Fibroblast of lung (primary cell): ENCODE results near the gene TMEM120A. TPM values are rescaled to one million over a fixed set of nuclear protein-coding genes. Genes with fewer than 3 reads are reported as not detected.
A peak's percentile ranks its signal among the peaks of the same experiment; 100 is the strongest.

ENCODE experiments used
- DNase-seq, 2 donors: peaks; one replicate each; pipeline versions ENCODE4 v3.0.0 to v3.0.0-alpha.2; 2010; ENCODE audit warnings: low read depth in 2 of 2
- H2AFZ ChIP-seq: 2 replicates; pipeline ENCODE4 v1.5.1; 2012; ENCODE audit warnings: low read length, control low read depth, inconsistent platforms
- H3K27ac ChIP-seq: 2 replicates; pipeline ENCODE4 v1.5.1; 2011; ENCODE audit warnings: low read length, control low read depth; ENCODE audit not compliant: insufficient read depth
- H3K27me3 ChIP-seq: 2 replicates; pipeline ENCODE4 v1.5.1; 2011; ENCODE audit warnings: mild to moderate bottlenecking, low read length; ENCODE audit not compliant: control insufficient read depth, insufficient read depth
- H3K36me3 ChIP-seq: 2 replicates; pipeline ENCODE4 v1.5.1; 2011; ENCODE audit warnings: low read length; ENCODE audit not compliant: control insufficient read depth, insufficient read depth
- H3K4me1 ChIP-seq: 2 replicates; pipeline ENCODE4 v1.5.1; 2011; ENCODE audit warnings: low read length; ENCODE audit not compliant: control insufficient read depth, insufficient read depth; ENCODE audit errors: extremely low read depth
- H3K4me2 ChIP-seq: 2 replicates; pipeline ENCODE4 v1.5.1; 2011; ENCODE audit warnings: low read length, control low read depth; ENCODE audit not compliant: insufficient read depth; ENCODE audit errors: extremely low read depth
- H3K4me3 ChIP-seq, 4 experiments: fragments of 200-600 bp in 1 of 4; sonication (generic) in 1 of 4; replicated peaks in 1 of 4; 2 replicates each; pipeline ENCODE4 v1.5.1; 2011 to 2016; ENCODE audit warnings: low read length in 4 of 4, low read depth in 3 of 4, mild to moderate bottlenecking in 3 of 4, control low read depth in 2 of 4, inconsistent platforms in 1 of 4, mixed read lengths in 1 of 4; ENCODE audit not compliant: insufficient read depth in 1 of 4; ENCODE audit errors: control extremely low read depth in 1 of 4
- H3K79me2 ChIP-seq: 2 replicates; pipeline ENCODE4 v1.5.1; 2012; ENCODE audit warnings: mild to moderate bottlenecking, low read length, inconsistent platforms; ENCODE audit not compliant: control insufficient read depth, insufficient read depth
- H3K9ac ChIP-seq: 2 replicates; pipeline ENCODE4 v1.5.1; 2011; ENCODE audit warnings: mild to moderate bottlenecking, low read length, control low read depth; ENCODE audit not compliant: insufficient read depth
- H3K9me3 ChIP-seq: 2 replicates; pipeline ENCODE4 v1.5.1; 2012; ENCODE audit warnings: low read depth, low read length; ENCODE audit not compliant: control insufficient read depth, insufficient read depth
- H4K20me1 ChIP-seq: 2 replicates; pipeline ENCODE4 v1.5.1; 2011; ENCODE audit warnings: low read length; ENCODE audit not compliant: control insufficient read depth, insufficient read depth; ENCODE audit errors: extremely low read depth
- EZH2 ChIP-seq: IDR thresholded peaks from 2 replicates; pipeline ENCODE4 v1.5.1; 2012; ENCODE audit warnings: low read length, control low read depth, mild to moderate bottlenecking; ENCODE audit errors: missing control alignments
- polyA plus RNA-seq, 2 donors: library from polyadenylated mRNA; depleted of rRNA in 1 of 2; stranded (reverse) in 1 of 2; unstranded in 1 of 2; fragments of >200 nt; gene quantifications; 2 replicates each; pipeline ENCODE4 v1.2.1, GENCODE V29; 2011 to 2012; ENCODE audit warnings: missing spikeins in 1 of 2
- total RNA-seq: library from RNA; depleted of rRNA; stranded (reverse); fragments of >200 nt; gene quantifications from 2 replicates; pipeline ENCODE4 v1.2.1, GENCODE V29; 2014
- TF ChIP-seq, protein P1 (sequence below), 2 donors: IDR thresholded peaks in 1 of 2; conservative IDR thresholded peaks in 1 of 2; 1 replicate in 1 of 2; 2 replicates in 1 of 2; pipeline ENCODE4 v1.5.1; 2011 to 2012; ENCODE audit warnings: low read length in 2 of 2, control low read depth in 1 of 2, inconsistent platforms in 1 of 2, low read depth in 1 of 2, mild to moderate bottlenecking in 1 of 2

TMEM120A gene
- total and polyA plus RNA-seq, 2 donors (not counting 1 experiment from before 2014, with no cell fraction given), result 56.1 to 62.3 TPM

DNA sequence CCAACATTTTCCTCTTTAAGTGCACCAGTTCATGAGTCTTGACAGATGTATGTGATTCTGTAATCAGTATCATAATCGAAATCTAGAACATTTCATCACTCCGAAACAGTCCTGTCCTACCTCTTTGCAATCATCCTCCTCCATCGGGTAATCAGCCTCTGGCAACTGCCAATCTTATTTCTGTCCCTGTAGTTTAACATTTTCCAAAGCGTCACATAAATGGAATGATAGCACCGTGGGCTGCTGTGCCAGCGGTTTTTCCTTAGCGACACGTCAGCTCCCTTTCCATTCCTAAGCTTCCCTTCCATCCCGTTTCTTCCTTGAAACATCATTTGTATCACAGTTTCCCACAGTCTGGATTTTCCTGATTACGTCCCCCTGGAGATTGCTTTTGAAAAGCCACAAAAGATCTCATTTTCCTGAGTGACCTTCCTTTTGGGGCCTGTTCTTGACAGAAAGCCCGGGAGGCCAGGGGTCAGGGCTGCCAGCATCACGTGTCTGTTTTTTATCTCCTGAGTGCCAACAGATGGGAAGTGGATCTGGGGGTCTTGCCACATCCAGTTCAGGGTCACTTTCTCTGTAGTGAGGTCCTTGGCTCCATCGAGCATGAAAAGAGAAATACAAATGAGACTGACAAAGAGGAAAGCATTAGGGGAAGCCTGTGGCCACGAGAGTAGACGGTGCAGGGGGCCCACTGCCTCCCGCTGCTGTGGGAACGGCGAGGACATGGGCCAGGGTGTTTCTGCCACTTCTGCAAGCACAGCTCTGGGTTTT, 31.6 kb downstream of the TMEM120A start:
- no peak for TF ChIP-seq EZH2
- TF ChIP-seq, protein P1, sequence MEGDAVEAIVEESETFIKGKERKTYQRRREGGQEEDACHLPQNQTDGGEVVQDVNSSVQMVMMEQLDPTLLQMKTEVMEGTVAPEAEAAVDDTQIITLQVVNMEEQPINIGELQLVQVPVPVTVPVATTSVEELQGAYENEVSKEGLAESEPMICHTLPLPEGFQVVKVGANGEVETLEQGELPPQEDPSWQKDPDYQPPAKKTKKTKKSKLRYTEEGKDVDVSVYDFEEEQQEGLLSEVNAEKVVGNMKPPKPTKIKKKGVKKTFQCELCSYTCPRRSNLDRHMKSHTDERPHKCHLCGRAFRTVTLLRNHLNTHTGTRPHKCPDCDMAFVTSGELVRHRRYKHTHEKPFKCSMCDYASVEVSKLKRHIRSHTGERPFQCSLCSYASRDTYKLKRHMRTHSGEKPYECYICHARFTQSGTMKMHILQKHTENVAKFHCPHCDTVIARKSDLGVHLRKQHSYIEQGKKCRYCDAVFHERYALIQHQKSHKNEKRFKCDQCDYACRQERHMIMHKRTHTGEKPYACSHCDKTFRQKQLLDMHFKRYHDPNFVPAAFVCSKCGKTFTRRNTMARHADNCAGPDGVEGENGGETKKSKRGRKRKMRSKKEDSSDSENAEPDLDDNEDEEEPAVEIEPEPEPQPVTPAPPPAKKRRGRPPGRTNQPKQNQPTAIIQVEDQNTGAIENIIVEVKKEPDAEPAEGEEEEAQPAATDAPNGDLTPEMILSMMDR (conservative IDR thresholded peaks at IDR 0.05 in 1 of 2, IDR thresholded peaks at IDR 0.05 in 1 of 2; ENCODE audit: low read depth in 1 of 2, low read length in 2 of 2), result no peak
- peaks cover 29% of the 10 kb centered on the region for H3K4me1 ChIP-seq
- no peaks in the 10 kb centered on the region for H3K79me2 ChIP-seq
- no peaks in the 10 kb centered on the region for H4K20me1 ChIP-seq
- DNase-seq, result peak; percentile 78 to 92
- H2AFZ ChIP-seq, result no peak overlapping the region
- peak overlapping the region; percentile 82 for H3K27ac ChIP-seq
- peak overlapping the region; percentile 52 for H3K9ac ChIP-seq
- peak overlapping the region; percentile 46 for H3K4me2 ChIP-seq
- H3K27me3 ChIP-seq, result no peaks in the 10 kb centered on the region
- no peaks in the 10 kb centered on the region for H3K9me3 ChIP-seq
- H3K36me3 ChIP-seq, result peaks cover 2% of the 10 kb centered on the region
- no peak overlapping the region for H3K4me3 ChIP-seq

DNA sequence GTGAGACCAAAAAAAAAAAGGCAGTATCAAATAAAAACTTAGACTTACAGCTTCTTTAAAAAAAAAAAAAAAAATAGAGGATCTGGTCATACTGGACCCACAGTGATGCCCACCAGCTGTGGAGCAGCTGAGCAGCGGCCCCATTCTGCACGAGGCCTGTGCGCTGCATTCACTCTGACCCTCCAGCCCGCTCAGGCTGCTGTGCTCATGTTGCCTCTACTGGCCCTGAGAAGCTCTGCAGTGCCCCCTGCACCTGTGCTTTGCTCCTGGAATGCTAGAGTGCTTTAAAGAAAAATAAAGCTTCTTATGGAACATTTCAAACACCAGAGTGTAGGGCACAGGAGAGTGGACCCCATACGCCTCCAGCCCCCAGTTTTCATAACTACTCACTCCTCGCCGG, 33.2 kb downstream of the TMEM120A start:
- TF ChIP-seq EZH2, result no peak
- TF ChIP-seq, protein P1 (conservative IDR thresholded peaks at IDR 0.05 in 1 of 2, IDR thresholded peaks at IDR 0.05 in 1 of 2; ENCODE audit: low read depth in 1 of 2, low read length in 2 of 2), result no peak
- H3K27ac ChIP-seq, result no peak overlapping the region
- DNase-seq, result no peak
- H3K36me3 ChIP-seq, result peaks cover 5% of the 10 kb centered on the region
- no peak overlapping the region for H2AFZ ChIP-seq
- H3K4me2 ChIP-seq, result no peak overlapping the region
- no peaks in the 10 kb centered on the region for H3K9me3 ChIP-seq
- H4K20me1 ChIP-seq, result no peaks in the 10 kb centered on the region
- no peaks in the 10 kb centered on the region for H3K27me3 ChIP-seq
- H3K79me2 ChIP-seq, result no peaks in the 10 kb centered on the region
- peaks cover 16% of the 10 kb centered on the region for H3K4me1 ChIP-seq
- H3K9ac ChIP-seq, result no peak overlapping the region
- H3K4me3 ChIP-seq, result no peak overlapping the region

DNA sequence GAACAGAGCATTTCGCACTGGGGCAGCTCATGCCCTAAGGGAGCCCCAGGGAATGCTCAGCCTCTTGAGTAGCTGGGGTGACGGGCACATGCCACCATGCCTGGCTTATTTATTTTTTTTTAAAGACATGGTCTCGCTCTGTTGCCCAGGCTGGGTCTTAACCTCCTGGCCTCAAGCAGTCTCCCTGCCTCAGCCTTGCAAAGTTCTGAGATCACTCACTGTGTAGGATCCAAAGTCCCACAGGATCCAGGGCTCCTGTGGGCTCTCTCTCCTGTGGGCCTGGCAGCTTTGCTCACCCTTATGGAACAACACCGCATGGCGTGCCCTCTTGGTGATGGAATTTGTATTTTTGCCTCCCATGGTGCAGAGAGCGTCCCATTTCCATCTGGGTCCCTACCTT, 34.0 kb downstream of the TMEM120A start:
- H2AFZ ChIP-seq, result no peak overlapping the region
- H3K9ac ChIP-seq, result no peak overlapping the region
- no peak overlapping the region for H3K4me3 ChIP-seq
- H3K4me1 ChIP-seq, result peaks cover 9% of the 10 kb centered on the region
- no peak for TF ChIP-seq EZH2
- TF ChIP-seq, protein P1 (conservative IDR thresholded peaks at IDR 0.05 in 1 of 2, IDR thresholded peaks at IDR 0.05 in 1 of 2; ENCODE audit: low read depth in 1 of 2, low read length in 2 of 2), result no peak
- no peak for DNase-seq
- H3K79me2 ChIP-seq, result no peaks in the 10 kb centered on the region
- no peak overlapping the region for H3K27ac ChIP-seq
- H4K20me1 ChIP-seq, result no peaks in the 10 kb centered on the region
- no peaks in the 10 kb centered on the region for H3K9me3 ChIP-seq
- no peaks in the 10 kb centered on the region for H3K27me3 ChIP-seq
- H3K36me3 ChIP-seq, result peaks cover 7% of the 10 kb centered on the region
- no peak overlapping the region for H3K4me2 ChIP-seq
